Naive thymus-derived CD4-positive, alpha-beta T cell (primary cell): ENCODE results near the gene RGS2. TPM values are rescaled to one million over a fixed set of nuclear protein-coding genes. Genes with fewer than 3 reads are reported as not detected.

Experiments
- ATAC-seq: fragments of 150-1000 bp; cut with Tn5 transposase; 2 replicates; pipeline ENCODE4 v1.10.0; 2021; ENCODE audit warnings: mild to moderate bottlenecking, moderate library complexity
- CTCF ChIA-PET: fragments of 350-600 bp; sonication (Branson Sonifier 250); formaldehyde crosslinking; loops from one replicate; lab custom pipeline; 2021; ENCODE audit warnings: antibody characterized with exemption; lab: Charles Lee
- POLR2A ChIA-PET: fragments of 350-600 bp; sonication (Branson Sonifier 250); formaldehyde crosslinking; loops from one replicate; lab custom pipeline; 2021; ENCODE audit warnings: antibody characterized with exemption, inconsistent platforms; lab: Charles Lee
- DNase-seq, 9 donors: peaks; one replicate each; pipeline versions ENCODE4 v3.0.0 to v3.0.0-alpha.2; 2020 to 2022; ENCODE audit warnings: mixed read lengths in 1 of 9
- H3K27ac ChIP-seq: one replicate; pipeline ENCODE4 v1.7.0; 2013; ENCODE audit warnings: mild to moderate bottlenecking, low read depth, low read length, moderate library complexity
- H3K27me3 ChIP-seq, 2 donors: one replicate each; pipeline ENCODE4 v1.7.0; 2013; ENCODE audit warnings: low read length in 2 of 2, mild to moderate bottlenecking in 2 of 2, moderate library complexity in 2 of 2; ENCODE audit not compliant: control insufficient read depth in 2 of 2, insufficient read depth in 2 of 2
- H3K36me3 ChIP-seq, 3 experiments: 1 replicate in 2 of 3; 2 replicates in 1 of 3; pipeline ENCODE4 v1.7.0; 2013; ENCODE audit warnings: low read length in 3 of 3, mild to moderate bottlenecking in 3 of 3, moderate library complexity in 1 of 3; ENCODE audit not compliant: insufficient read depth in 3 of 3, control insufficient read depth in 2 of 3
- H3K4me1 ChIP-seq, 2 donors: one replicate each; pipeline ENCODE4 v1.7.0; 2013; ENCODE audit warnings: low read length in 2 of 2, mild to moderate bottlenecking in 2 of 2, moderate library complexity in 1 of 2; ENCODE audit not compliant: control insufficient read depth in 2 of 2, insufficient read depth in 2 of 2
- H3K4me3 ChIP-seq: 2 replicates; pipeline ENCODE4 v1.7.0; 2013; ENCODE audit warnings: mild to moderate bottlenecking, low read length
- H3K9me3 ChIP-seq, 3 experiments: 1 replicate in 2 of 3; 2 replicates in 1 of 3; pipeline ENCODE4 v1.7.0; 2013; ENCODE audit warnings: low read length in 3 of 3; ENCODE audit not compliant: control insufficient read depth in 2 of 3
- H3K27ac Mint-ChIP-seq, 9 donors: one replicate each; pipeline ENCODE4 v1.8.0; 2020 to 2022; ENCODE audit warnings: mixed read lengths in 9 of 9, mild to moderate bottlenecking in 8 of 9, moderate library complexity in 5 of 9, inconsistent platforms in 2 of 9
- H3K27me3 Mint-ChIP-seq, 5 donors: one replicate each; pipeline ENCODE4 v1.8.0; 2021 to 2022; ENCODE audit warnings: mixed read lengths in 5 of 5, mild to moderate bottlenecking in 1 of 5
- H3K36me3 Mint-ChIP-seq, 5 donors: one replicate each; pipeline ENCODE4 v1.8.0; 2020 to 2022; ENCODE audit warnings: mixed read lengths in 5 of 5, mild to moderate bottlenecking in 3 of 5, inconsistent platforms in 1 of 5
- H3K4me1 Mint-ChIP-seq, 7 donors: one replicate each; pipeline ENCODE4 v1.8.0; 2020 to 2022; ENCODE audit warnings: mixed read lengths in 7 of 7, mild to moderate bottlenecking in 3 of 7, inconsistent platforms in 1 of 7
- H3K4me3 Mint-ChIP-seq, 10 donors: one replicate each; pipeline ENCODE4 v1.8.0; 2020 to 2022; ENCODE audit warnings: mild to moderate bottlenecking in 10 of 10, mixed read lengths in 10 of 10, moderate library complexity in 6 of 10, inconsistent platforms in 2 of 10
- H3K9me3 Mint-ChIP-seq, 11 donors: one replicate each; pipeline ENCODE4 v1.8.0; 2020 to 2022; ENCODE audit warnings: mixed read lengths in 11 of 11, mild to moderate bottlenecking in 4 of 11, inconsistent platforms in 1 of 11, moderate library complexity in 1 of 11
- intact Hi-C, 2 donors: fragments of 100-400 bp; cut with micrococcal nuclease; formaldehyde crosslinking; loops; one replicate each; pipeline ENCODE4 v1.15.1; 2023
- polyA plus RNA-seq, 2 donors: library from polyadenylated mRNA; unstranded; fragments of 300-500 nt; fragmentation: Illumina TruSeq; gene quantifications; one replicate each; pipeline ENCODE4 v1.2.3, GENCODE V29; 2021
- total RNA-seq, 6 experiments: library from RNA in 5 of 6; stranded (reverse) in 5 of 6; gene quantifications; 1 replicate in 5 of 6; 2 replicates in 1 of 6; pipeline ENCODE4 v1.2.3 and lab custom pipeline; 2021 to 2026

RGS2 gene
- total and polyA plus RNA-seq, 7 experiments from 2014 or later = 3.5 to 317 (median 14.3) TPM

- Histone ChIP-seq H3K27me3 (no peaks in the 10 kb centered on the region), H3K9me3 (no peaks in the 10 kb centered on the region), H3K4me3 (no peak overlapping the region), H3K4me1 (no peaks in the 10 kb centered on the region), H3K36me3 (no peaks in the 10 kb centered on the region), H3K27ac (no peak overlapping the region)
- intact Hi-C loops = no loop called here
- ATAC-seq (no peak), DNase-seq (no peak)
- H3K4me3 Mint-ChIP-seq = no peak overlapping the region
- POLR2A ChIA-PET = no interaction called here
- H3K9me3 Mint-ChIP-seq = no peaks in the 10 kb centered on the region
- no peaks in the 10 kb centered on the region for H3K36me3 Mint-ChIP-seq
- no peaks in the 10 kb centered on the region for H3K27me3 Mint-ChIP-seq
- H3K27ac Mint-ChIP-seq = no peak overlapping the region
- CTCF ChIA-PET = no interaction called here
- peaks cover 0 to 7% (median 0%) of the 10 kb centered on the region in 7 donors for H3K4me1 Mint-ChIP-seq
Observed at GRCh38 chr1:192861860-192862259, 53.0 kb downstream of the RGS2 start.

Other genes starting within 250 kb of the RGS2 start
- 100 to 1,000 TPM in 2 of 5 experiments, 10 to 100 TPM in 1, 1 to 10 TPM in 2; 3.4 to 607 (median 22.1) TPM for gene RGS1, start 233.3 kb upstream of the RGS2 start, total RNA-seq
- 10 to 100 TPM in 1 of 2 donors, 1 to 10 TPM in 1; 3.4 to 14.3 TPM for gene RGS1, start 233.3 kb upstream of the RGS2 start, polyA plus RNA-seq
- under 1 TPM in 1 of 5 experiments, not detected in 4; 0.56 TPM for gene RGS13, start 172.9 kb upstream of the RGS2 start, total RNA-seq
- gene RGS13, start 172.9 kb upstream of the RGS2 start, polyA plus RNA-seq = not detected